HG02571 (cell line): ENCODE measurements around the gene EPHB4.
A peak's percentile ranks its signal among the peaks of the same experiment; 100 is the strongest.
"Not testable (repeated sequence)": the region's sequence is repeated elsewhere in the genome, so short reads cannot be mapped to it uniquely, and the experiment has no call there.

Experiments used
- ATAC-seq: cut with Tn5 transposase; IDR thresholded peaks from one replicate; pipeline ENCODE4 v1.9.1; 2021; ENCODE audit warnings: mild to moderate bottlenecking, moderate library complexity; ENCODE audit not compliant: unreplicated experiment

EPHB4 gene

DNA sequence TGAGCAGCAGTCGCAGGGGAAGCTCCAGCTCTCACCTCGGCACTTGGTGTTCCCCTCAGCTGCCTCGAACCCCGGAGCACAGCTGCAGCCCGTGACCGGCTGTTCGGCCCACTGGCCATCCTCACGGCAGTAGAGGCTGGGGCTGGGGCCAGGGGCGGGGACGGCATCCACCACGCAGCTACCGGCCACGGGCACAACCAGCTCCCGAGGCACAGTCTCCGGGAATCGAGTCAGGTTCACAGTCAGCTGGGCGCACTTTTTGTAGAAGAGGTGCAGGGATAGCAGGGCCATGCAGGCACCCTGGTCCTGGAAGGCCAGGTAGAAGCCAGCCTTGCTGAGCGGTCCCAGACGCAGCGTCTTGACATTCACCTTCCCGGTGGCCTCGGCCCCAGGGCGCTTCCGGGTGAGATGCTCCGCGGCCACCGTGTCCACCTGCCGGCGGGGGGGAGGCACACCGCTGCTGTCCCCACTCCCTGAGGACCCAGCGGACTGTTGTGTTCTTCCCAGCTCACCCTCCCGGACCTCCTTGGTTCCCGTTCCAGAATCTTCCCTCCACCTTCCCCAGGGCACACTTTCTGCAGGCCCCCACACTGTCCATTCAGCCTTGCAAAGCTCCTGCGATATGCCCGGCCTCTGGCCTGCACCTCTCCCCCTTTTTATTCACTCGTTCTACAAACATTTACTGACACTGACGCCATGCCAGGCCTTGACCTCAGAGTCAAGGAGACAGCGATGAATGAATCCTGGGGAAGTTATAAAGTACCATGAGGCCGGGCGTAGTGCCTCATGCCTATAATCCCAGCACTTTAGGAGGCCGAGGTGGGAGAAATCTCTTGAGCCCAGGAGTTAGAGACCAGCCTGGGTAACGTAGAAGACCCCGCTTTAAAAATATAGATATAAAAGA, 4.8 kb downstream of the EPHB4 start:
- no peak for ATAC-seq

DNA sequence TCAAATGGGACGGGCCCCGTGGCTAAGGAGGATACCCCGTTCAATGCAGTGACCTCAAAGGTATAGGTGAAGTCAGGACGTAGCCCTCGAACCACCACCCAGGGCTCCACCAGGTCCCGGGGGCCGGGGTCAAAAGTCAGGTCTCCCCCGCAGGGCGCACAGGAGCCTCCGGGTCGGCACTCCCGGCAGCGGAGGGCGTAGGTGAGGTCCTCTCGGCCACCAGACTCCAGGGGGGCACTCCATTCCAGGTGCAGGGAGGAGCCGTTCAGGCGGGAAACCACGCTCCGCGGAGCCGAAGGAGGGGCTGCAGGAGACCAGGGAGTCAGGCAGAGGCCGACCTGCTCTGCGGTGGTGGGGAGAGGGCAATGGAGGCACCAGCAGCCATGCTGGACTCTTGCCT, 7.7 kb downstream of the EPHB4 start:
- ATAC-seq = no peak

GRCh38 chr7:100818825-100819224, 8.5 kb downstream of the EPHB4 start:
- no peak for ATAC-seq

GRCh38 chr7:100818366-100818765, 9.0 kb downstream of the EPHB4 start:
- ATAC-seq = no peak

GRCh38 chr7:100817097-100817496, 10.2 kb downstream of the EPHB4 start:
- ATAC-seq = no peak

- ATAC-seq = not testable (repeated sequence)
Measured at GRCh38 chr7:100816515-100816914, 10.8 kb downstream of the EPHB4 start.

DNA sequence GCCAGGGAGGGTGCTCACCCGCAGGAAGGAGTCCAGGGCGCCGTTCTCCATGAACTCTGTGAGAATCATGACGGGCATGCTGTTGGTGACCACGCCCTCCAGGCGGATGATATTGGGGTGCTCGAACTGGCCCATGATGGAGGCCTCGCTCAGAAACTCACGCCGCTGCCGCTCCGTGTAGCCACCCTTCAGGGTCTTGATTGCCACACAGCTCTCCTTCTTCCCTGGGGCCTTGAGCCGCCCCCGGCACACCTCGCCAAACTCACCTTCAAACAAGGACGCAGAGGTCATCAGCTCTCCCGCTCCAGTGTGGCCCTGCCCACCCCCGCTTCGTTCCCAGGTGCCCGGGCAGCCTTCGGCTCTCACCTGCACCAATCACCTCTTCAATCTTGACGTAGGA, 14.6 kb downstream of the EPHB4 start:
- no peak for ATAC-seq

DNA sequence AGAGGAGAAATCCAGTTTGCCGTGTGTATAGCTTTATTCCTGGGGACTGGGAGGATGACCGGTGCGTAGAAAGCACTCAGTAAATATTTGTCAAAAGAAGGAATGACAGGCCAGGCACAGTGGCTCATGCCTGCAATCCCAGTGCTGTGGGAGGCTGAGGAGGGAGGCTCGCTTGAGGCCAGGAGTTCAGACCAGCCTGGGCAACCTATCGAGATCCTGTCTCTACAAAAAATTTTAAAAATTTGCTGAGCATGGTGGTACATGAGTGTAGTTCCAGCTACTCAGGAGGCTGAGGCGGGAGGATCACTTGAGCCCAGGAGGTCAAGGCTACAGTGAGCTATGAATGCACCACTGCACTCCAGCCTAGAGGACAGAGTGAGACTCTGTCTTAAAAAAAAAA, 15.8 kb downstream of the EPHB4 start:
- no peak for ATAC-seq

- ATAC-seq = no peak
Measured at GRCh38 chr7:100808354-100808875, 18.9 kb downstream of the EPHB4 start.

DNA sequence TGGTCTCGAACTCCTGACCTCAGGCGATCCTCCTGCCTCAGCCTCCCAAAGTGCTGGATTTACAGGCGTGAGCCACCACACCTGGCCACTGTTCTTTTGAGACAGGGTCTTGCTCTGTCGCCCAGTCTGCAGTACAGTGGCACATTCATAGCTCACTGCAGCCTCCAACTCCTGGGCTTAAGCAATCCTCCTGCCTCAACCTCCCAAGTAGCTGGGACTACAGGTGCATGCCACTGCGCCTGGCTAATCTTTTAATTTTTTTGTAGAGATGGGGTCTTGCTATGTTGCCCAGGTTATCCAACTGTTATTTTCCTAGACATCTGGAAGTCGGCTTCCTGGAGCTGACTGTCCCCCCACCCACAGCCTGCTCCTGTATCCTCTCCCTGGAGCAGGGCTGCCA, 20.4 kb downstream of the EPHB4 start:
- ATAC-seq = not testable (repeated sequence)

DNA sequence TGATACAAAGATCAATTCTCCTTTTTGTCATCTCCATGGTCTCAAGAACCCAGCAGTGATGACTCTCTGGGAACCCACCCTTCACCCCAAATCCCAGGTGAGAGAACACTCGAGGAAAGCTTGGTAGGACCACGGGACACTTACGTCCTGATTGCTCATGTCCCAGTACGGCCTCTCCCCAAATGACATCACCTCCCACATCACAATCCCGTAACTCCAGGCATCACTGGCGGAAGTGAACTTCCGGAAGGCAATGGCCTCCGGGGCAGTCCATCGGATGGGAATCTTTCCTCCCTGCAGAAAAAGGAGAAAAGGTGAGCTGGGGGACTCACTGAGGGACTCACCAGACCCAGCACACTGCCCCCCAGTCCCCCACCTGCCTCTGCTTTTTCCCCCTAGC, 21.0 kb downstream of the EPHB4 start:
- ATAC-seq = no peak

DNA sequence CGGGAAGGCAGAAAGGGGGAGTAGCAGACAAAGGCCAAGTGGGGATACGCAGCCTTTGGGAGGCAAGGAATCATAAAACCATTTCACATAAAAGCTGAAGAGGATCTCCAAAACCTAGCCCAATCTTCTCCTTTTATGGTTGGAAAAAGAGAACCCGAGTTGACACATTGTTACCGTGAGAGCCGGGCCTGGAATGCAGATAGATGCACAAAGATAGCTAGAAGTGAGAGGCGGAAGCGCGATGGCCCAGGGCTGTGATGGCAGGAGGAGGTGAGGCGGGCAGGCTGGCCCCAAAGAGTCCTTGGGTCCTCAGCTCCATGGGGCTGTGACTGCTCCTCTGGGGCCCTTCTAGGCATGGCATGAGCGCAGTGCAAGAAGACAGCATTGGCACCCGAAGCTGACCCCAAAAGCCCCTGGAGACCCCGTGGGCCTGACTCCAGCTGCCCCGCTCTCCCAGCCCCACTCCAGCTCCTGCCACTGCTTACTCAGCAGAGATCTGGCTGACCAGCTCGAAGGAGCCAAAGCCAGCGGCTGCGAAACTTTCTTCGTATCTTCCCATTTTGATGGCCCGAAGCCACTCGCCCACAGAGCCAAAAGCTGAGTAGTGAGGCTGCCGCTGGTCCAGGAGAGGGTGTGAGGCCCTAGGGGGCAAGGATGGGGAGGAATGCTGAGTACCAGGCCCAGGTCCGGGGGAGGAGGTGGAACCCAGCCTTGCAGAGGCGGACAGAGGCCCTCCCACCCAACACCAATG, 22.5 kb downstream of the EPHB4 start:
- ATAC-seq = no peak

DNA sequence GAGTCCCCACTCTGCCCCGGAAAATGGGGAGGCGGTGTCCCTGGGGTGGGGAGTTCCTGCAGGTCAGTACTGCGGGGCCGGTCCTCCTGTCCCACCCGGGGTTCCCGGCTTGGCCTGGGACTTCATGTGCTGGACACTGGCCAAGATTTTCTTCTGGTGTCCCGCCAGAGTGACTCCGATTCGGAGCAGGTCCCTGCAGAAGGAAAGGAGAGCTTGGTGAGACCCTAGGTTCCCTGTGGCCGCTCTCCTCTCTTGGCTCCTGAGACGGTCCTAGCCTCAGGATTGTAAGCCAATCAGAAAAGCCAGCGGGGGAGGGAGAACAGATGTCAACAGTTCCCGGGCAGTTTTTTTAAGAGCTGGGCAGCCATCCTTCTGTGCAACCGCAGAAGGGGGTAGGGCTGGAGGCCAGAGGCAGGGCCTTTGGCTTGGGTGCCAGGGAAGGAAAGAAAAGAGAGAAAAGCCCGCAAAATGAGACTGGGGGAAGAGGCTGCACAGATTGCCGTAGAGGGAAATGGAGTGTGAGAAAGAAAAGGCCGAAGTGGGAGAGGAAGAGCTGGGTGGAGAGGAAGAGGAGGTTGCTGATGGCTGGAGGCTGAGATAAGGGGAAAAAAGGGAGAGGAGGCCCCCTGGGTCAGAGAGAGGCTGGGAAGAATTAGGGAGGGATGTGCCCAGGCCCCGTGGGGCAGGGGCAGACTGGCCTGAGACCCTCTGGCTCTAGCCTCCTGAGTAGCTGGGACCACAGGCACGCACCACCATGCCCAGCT, 23.7 kb downstream of the EPHB4 start:
- ATAC-seq = peak; percentile 91

DNA sequence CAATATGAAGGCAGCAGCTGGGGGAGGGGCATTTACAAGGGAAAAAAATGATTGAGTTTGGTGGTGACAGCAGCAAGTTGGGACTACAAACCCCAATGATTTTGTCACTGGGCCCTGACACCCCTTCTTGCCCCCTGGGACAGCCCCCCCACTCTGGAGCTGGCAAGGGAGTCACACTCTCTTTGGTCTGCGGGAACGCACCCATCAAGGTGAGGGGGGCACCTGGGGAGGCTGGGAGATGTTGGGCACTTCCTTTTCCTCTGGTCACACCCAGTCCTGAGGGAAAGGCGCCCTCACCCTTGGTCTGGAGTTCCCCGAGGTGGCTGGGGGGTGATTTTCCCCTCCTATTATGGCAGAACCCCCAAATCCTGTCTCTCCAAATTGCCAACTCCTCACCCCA, 24.4 kb downstream of the EPHB4 start:
- no peak for ATAC-seq

GRCh38 chr7:100801833-100802568, 25.3 kb downstream of the EPHB4 start:
- ATAC-seq = no peak

DNA sequence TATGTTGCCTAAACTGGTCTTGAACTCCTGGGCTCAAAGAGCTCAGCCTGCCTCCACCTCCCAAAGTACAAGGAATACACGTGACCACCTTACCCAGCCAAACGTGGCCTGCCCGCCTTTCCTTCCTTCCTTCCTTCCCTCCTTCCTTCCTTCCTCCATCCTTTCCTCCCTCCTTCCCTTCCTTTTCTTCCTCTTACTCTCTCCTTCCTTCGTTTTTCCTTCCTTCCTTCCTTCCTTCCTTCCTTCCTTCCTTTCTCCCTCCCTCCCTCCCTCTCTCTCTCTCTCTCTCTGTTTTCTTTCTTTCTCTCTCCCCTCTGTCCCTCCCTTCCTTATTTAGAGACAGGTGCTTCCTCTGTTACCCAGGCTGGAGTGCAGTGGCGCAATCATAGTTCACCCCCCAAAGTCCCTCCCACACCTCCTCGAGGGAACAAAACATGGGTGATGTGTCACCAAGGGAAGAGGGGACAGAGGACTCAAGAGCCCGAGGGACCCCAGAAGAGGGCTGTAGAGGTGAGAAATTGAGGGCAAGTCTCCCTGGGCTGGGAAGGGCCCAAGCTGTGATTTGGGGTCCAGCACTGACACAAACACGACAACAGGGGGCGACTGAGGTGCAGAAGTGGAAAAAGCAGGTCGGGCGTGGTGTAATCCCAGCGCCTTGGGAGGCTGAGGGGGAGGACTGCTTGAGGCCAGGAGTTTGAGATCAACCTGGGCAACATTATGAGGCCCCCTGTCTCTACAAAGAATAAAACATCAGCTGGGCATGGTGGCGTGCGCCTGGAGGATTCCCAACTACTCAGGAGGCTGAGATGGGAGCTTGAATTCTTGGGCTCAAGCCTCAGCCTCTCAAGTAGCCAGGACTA, 28.1 kb downstream of the EPHB4 start:
- ATAC-seq = no peak

DNA sequence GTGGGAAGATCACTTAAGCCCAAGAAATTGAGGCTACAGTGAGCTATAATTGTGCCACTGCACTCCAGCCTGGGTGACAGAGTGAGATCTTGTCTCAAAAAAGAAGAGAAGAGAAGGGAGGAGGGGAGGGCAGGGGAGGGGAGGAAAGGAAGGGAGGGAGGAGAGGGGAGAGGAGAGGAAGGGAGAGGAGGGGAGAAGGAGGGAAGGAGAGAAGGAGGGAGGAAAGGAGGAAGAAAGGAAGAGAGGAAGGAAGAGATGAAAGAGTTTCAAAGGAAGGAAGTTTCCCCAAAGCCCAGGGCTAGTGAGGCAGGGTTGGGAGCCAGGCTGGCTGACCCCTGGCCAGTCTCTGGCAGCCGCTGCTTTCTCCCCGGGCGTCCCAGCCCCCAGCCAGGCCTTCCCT, 32.6 kb downstream of the EPHB4 start:
- no peak for ATAC-seq

- no peak for ATAC-seq
Measured at GRCh38 chr7:100793806-100794660, 33.3 kb downstream of the EPHB4 start.
